WTC11 (cell line): ENCODE results near the gene NOP16. TPM values are rescaled to one million over a fixed set of nuclear protein-coding genes. Genes with fewer than 3 reads are reported as not detected.

ENCODE experiments used
- ATAC-seq: fragments of 200-7000 bp; cut with Tn5 transposase; 2 replicates; pipeline ENCODE4 v1.10.0; 2021; ENCODE audit warnings: mild to moderate bottlenecking, moderate library complexity
- CTCF ChIA-PET: fragments of 300-600 bp; sonication (Branson Sonifier 250); formaldehyde crosslinking; loops from one replicate; lab custom pipeline; 2021; ENCODE audit warnings: antibody characterized with exemption; lab: Charles Lee
- POLR2A ChIA-PET: fragments of 350-600 bp; sonication (Branson Sonifier 250); formaldehyde crosslinking; loops from one replicate; lab custom pipeline; 2021; ENCODE audit warnings: antibody characterized with exemption; lab: Charles Lee
- DNase-seq: peaks from one replicate; pipeline ENCODE4 v3.0.0; 2021; ENCODE audit warnings: low spot score
- H3K27ac Mint-ChIP-seq: 2 replicates; pipeline ENCODE4 v1.8.0; 2021; ENCODE audit warnings: mixed read lengths
- H3K27me3 Mint-ChIP-seq: 2 replicates; pipeline ENCODE4 v1.8.0; 2021; ENCODE audit warnings: low read depth, mild to moderate bottlenecking, moderate library complexity, mixed read lengths
- H3K36me3 Mint-ChIP-seq: 2 replicates; pipeline ENCODE4 v1.8.0; 2021; ENCODE audit warnings: mixed read lengths
- H3K4me1 Mint-ChIP-seq: 2 replicates; pipeline ENCODE4 v1.8.0; 2022; ENCODE audit warnings: mixed read lengths
- H3K4me3 Mint-ChIP-seq: 2 replicates; pipeline ENCODE4 v1.8.0; 2021; ENCODE audit warnings: mild to moderate bottlenecking, moderate library complexity, mixed read lengths
- H3K9me3 Mint-ChIP-seq: 2 replicates; pipeline ENCODE4 v1.8.0; 2021; ENCODE audit warnings: mixed read lengths
- AR ChIP-seq: fragments of 250-450 bp; sonication (Bioruptor Pico); IDR thresholded peaks from 2 replicates; pipeline ENCODE4 v1.9.0; 2021; ENCODE audit warnings: mild to moderate bottlenecking
- ATF1 ChIP-seq: sonication (generic); formaldehyde crosslinking; IDR thresholded peaks from 2 replicates; pipeline ENCODE4 v1.8.1; 2023; ENCODE audit warnings: mild to moderate bottlenecking, moderate library complexity, missing genetic modification reagents
- ATF3 ChIP-seq: sonication (generic); formaldehyde crosslinking; conservative IDR thresholded peaks from 2 replicates; pipeline ENCODE4 v1.8.1; 2022; ENCODE audit warnings: mild to moderate bottlenecking, missing genetic modification reagents
- ATF6 ChIP-seq: sonication (generic); formaldehyde crosslinking; IDR thresholded peaks from 2 replicates; pipeline ENCODE4 v1.8.1; 2023; ENCODE audit warnings: mild to moderate bottlenecking, missing genetic modification reagents
- CREB1 ChIP-seq: sonication (generic); formaldehyde crosslinking; IDR thresholded peaks from 2 replicates; pipeline ENCODE4 v1.8.0; 2023; ENCODE audit warnings: mild to moderate bottlenecking, missing genetic modification reagents
- E2F4 ChIP-seq: sonication (generic); formaldehyde crosslinking; IDR thresholded peaks from 2 replicates; pipeline ENCODE4 v1.8.1; 2022; ENCODE audit warnings: low read depth, mild to moderate bottlenecking, moderate library complexity, missing genetic modification reagents, borderline replicate concordance
- E2F5 ChIP-seq: sonication (generic); formaldehyde crosslinking; IDR thresholded peaks from 2 replicates; pipeline ENCODE4 v1.8.1; 2022; ENCODE audit warnings: mild to moderate bottlenecking, moderate library complexity, missing genetic modification reagents
- ETV6 ChIP-seq: sonication (generic); formaldehyde crosslinking; IDR thresholded peaks from 2 replicates; pipeline ENCODE4 v1.8.1; 2022; ENCODE audit warnings: mild to moderate bottlenecking, missing genetic modification reagents
- FOXK1 ChIP-seq: sonication (generic); formaldehyde crosslinking; IDR thresholded peaks from 2 replicates; pipeline ENCODE4 v1.8.0; 2022; ENCODE audit warnings: mild to moderate bottlenecking, moderate library complexity, missing genetic modification reagents
- NR2C2 ChIP-seq: sonication (generic); formaldehyde crosslinking; IDR thresholded peaks from 2 replicates; pipeline ENCODE4 v1.8.0; 2022; ENCODE audit warnings: mild to moderate bottlenecking, missing genetic modification reagents
- OVOL2 ChIP-seq: fragments of 250-450 bp; sonication (Bioruptor Pico); IDR thresholded peaks from 2 replicates; pipeline ENCODE4 v1.9.0; 2021; ENCODE audit warnings: mild to moderate bottlenecking, borderline replicate concordance
- RELA ChIP-seq: sonication (generic); formaldehyde crosslinking; IDR thresholded peaks from 2 replicates; pipeline ENCODE4 v1.8.1; 2022; ENCODE audit warnings: missing genetic modification reagents, mild to moderate bottlenecking, borderline replicate concordance
- SMAD3 ChIP-seq: sonication (generic); formaldehyde crosslinking; IDR thresholded peaks from 2 replicates; pipeline ENCODE4 v1.8.0; 2022; ENCODE audit warnings: missing genetic modification reagents, mild to moderate bottlenecking, borderline replicate concordance
- SMAD4 ChIP-seq: sonication (generic); formaldehyde crosslinking; IDR thresholded peaks from 2 replicates; pipeline ENCODE4 v1.8.0; 2022; ENCODE audit warnings: mild to moderate bottlenecking, missing genetic modification reagents
- ZNF281 ChIP-seq: sonication (generic); formaldehyde crosslinking; IDR thresholded peaks from 2 replicates; pipeline ENCODE4 v1.8.0; 2023; ENCODE audit warnings: mild to moderate bottlenecking, missing genetic modification reagents
- total RNA-seq: library from RNA; stranded (reverse); gene quantifications from 3 replicates; pipeline ENCODE4 v1.2.3, GENCODE V29; 2021

The NOP16 gene
- total RNA-seq, 1 experiment from 2014 or later, result 57.7 TPM

GRCh38 chr5:176414704-176415103 lies 26.3 kb upstream of the NOP16 start:
- Mint-ChIP-seq H3K9me3 (peaks cover 13% of the 10 kb centered on the region), H3K4me3 (peak overlapping the region; percentile 58), H3K27me3 (peaks cover 28% of the 10 kb centered on the region), H3K36me3 (peaks cover 4% of the 10 kb centered on the region), H3K4me1 (peaks cover 6% of the 10 kb centered on the region; the same call in 1 of the 2 replicates), H3K27ac (no peak overlapping the region)
- DNase-seq (no peak), ATAC-seq (no peak)
- no peak for TF ChIP-seq ZNF281 (CRISPR knock-in tag)
- TF ChIP-seq SMAD4 (CRISPR knock-in tag), result no peak
- no peak for TF ChIP-seq NR2C2 (CRISPR knock-in tag)
- no peak for TF ChIP-seq SMAD3 (CRISPR knock-in tag)
- no peak for TF ChIP-seq ETV6
- no peak for TF ChIP-seq ATF1 (CRISPR knock-in tag)
- TF ChIP-seq ATF3 (CRISPR knock-in tag), result no peak
- POLR2A ChIA-PET, result no interaction called here
- CTCF ChIA-PET, result interaction anchor here (1.0 to 2.3 kb wide), 2 partner anchors 8 to 23 kb away, joined by 3 to 13 read pairs; no protein-coding TSS in a partner anchor

GRCh38 chr5:176413709-176414191 lies 25.4 kb upstream of the NOP16 start:
- Mint-ChIP-seq H3K36me3 (peaks cover 4% of the 10 kb centered on the region), H3K27ac (no peak overlapping the region), H3K27me3 (peaks cover 20% of the 10 kb centered on the region), H3K9me3 (peaks cover 8% of the 10 kb centered on the region), H3K4me1 (peaks cover 6% of the 10 kb centered on the region; the same call in 1 of the 2 replicates), H3K4me3 (no peak overlapping the region)
- no peak for TF ChIP-seq AR (CRISPR knock-in tag)
- TF ChIP-seq ATF6 (CRISPR knock-in tag), result no peak
- TF ChIP-seq OVOL2 (CRISPR knock-in tag), result no peak
- no peak for TF ChIP-seq FOXK1 (CRISPR knock-in tag)
- no peak for TF ChIP-seq E2F5 (CRISPR knock-in tag)
- DNase-seq (no peak), ATAC-seq (no peak)
- ChIA-PET CTCF (interaction anchor here (1.0 kb wide), 1 partner anchor 22 kb away, joined by 3 read pairs; no protein-coding TSS in a partner anchor), POLR2A (no interaction called here)

- no peak overlapping the region for H3K27ac Mint-ChIP-seq
- DNase-seq (no peak), ATAC-seq (no peak)
- CTCF ChIA-PET, result no interaction called here
- no peak overlapping the region for H3K4me3 Mint-ChIP-seq
- POLR2A ChIA-PET, result no interaction called here
- H3K9me3 Mint-ChIP-seq, result peaks cover 7% of the 10 kb centered on the region
- H3K27me3 Mint-ChIP-seq, result peaks cover 17% of the 10 kb centered on the region
- H3K4me1 Mint-ChIP-seq, result peaks cover 6% of the 10 kb centered on the region; the same call in 1 of the 2 replicates
- H3K36me3 Mint-ChIP-seq, result peaks cover 4% of the 10 kb centered on the region
- TF ChIP-seq ZNF281 (CRISPR knock-in tag) (no peak), CREB1 (CRISPR knock-in tag) (no peak), E2F5 (CRISPR knock-in tag) (no peak), RELA (CRISPR knock-in tag) (no peak), E2F4 (CRISPR knock-in tag) (no peak)
These were observed 24.8 kb upstream of the NOP16 start for GRCh38 chr5:176413255-176413565.
